HG02759 (cell line): ENCODE data around the gene LYPD5.

Source experiments
- ATAC-seq: cut with Tn5 transposase; IDR thresholded peaks from one replicate; pipeline ENCODE4 v1.9.1; 2021; ENCODE audit warnings: mild to moderate bottlenecking, moderate library complexity; ENCODE audit not compliant: unreplicated experiment

The LYPD5 gene

GRCh38 chr19:43754503-43755255 lies 47.6 kb downstream of the LYPD5 start, which contains the start of gene SMG9:
Gene SMG9, minus strand, starts transcription at chr19:43754962. Its CDS starts 4,221 bp downstream, at chr19:43750741.
- ATAC-seq: peak; percentile 67

GRCh38 chr19:43754253-43754502 lies 48.1 kb downstream of the LYPD5 start:
- no peak for ATAC-seq

- no peak for ATAC-seq
Observed at GRCh38 chr19:43752287-43752875, 49.9 kb downstream of the LYPD5 start.

DNA sequence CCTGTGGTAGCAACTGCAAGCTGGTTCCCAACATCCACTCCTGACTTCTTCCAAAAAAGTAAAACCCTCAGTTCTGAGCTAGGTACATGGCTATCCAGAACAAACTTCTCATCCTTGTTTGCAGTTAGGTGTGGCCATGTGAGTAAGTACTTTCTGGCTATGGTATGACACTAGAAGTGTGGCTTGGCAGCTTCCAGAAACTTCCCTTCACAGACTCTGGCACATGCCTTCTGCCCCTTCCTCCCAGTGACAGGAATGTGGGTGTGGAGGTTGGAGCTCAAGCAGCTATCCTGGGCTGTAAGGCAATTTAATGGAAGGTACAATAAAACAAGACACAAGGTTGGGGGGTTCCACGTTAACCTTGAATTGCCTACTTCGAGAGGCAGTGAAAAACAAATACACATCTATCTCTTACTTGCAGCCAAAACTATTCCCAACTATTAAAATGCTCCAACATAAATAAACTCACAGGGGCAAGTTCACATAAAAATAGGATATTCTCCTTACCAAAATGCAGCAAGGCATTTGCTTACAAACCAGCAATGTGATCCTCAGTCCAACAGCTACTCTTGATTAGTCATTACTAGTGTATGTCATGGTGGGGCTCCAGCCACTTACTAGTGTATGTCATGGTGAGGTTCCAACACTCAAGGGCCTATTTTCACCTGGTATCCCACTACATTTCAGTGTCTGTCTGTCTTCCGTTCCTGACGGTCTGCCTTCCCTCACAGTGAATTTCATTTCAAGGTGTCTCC lies 50.6 kb downstream of the LYPD5 start:
- ATAC-seq: no peak

DNA sequence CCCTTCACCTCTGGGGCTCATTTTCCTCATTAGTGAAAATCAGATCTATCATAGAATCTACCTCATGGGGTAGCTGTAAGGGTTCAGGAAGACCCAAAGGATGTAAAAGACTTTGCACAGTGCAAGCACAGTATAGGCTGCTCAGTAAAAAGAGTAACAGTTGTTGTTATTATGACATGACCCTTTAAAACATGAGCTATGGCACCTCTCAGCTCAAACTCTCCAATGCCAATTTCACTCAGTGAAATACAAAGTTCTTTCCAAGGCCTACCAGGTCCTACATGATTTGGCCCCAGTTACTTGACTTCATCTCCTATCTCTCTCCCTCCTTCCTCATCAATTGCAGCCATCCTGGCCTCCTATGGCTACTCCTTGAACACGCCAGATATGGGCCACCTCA lies 52.3 kb downstream of the LYPD5 start:
- no peak for ATAC-seq

DNA sequence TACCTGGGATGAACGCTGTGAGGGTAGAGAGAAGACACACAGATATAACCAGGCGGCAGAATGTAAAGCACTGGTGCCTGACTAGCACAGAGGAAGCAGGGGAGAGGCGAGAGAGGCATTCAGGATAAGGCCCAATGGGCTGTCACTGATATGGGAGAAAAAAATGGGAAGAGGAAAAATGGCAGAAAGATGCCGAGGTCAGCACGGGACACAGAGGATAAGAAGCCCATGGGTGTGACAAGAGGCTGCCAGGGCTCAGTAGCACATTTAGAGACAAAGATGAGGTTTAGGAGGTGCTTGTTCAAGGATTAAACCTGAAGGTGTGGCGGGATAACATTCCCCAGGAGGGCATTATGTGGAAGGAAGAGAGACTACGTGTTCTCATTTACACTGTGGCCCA lies 53.1 kb downstream of the LYPD5 start:
- no peak for ATAC-seq

DNA sequence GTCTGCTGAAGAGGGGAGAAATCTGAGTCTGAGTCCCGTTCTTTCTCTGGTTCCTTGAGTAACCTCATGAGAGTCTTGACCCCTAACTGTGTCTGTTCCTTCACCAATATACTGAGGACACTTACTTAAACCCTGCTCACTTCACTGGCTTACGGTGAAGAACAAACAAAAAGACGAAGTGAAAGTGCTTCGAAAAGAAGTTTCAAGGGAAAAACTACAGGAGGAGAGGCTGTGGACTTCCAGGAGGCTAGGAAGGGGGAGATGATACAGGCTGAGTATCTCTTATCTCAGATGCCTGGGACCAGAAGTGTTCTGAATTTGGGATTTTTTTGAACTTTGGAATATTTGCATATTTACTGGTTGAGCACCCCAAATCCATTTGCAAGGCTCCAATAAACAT lies 53.6 kb downstream of the LYPD5 start:
- no peak for ATAC-seq

DNA sequence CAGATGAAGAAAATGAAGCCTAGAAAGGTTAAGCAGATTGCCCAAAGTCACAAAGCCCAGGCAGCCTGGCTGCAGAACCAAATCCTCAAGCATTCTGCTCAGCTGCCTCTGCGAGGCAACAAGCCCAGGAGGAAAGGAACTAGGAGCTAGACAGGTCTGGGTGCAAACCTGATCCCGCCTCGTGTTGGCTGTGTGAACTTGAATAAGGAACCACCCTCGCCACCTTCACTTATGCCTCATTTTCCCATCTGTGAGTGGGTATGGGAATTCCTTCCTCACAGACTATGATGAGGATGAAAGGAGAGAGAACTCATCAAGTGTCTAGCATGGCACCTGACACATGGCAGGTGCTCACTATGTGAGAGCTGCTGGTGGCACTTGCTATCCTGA lies 54.0 kb downstream of the LYPD5 start:
- no peak for ATAC-seq

DNA sequence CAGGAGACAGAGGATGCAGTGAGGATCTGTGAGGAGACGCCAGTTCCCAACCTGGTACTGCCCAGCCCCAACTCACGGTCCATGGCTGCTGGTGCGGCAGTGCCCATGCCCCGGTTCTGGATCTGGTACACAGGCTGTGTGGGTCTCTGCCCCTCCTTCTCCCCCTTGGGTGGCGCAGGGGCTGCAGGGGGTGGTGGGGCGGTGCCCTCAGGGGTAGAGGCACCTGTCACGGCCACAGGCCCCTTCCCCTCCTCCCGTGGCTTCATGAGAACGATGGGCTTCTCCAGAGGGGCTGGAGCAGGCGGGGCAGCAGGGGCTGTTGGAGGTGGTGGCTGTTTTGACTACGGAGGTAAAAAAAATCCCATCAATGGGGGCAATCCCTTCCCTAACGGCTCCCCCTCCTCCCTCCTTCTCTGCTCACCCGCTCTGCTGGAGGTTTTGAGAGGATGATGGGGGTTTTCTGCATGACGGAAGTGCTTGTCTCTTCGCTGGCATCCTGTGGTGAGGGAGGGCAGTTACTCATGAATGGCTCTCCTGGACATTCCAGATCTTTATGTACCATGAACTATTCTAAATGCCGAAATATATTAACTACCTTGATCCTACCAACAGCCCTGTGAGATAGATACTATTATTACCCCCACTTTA lies 54.6 kb downstream of the LYPD5 start:
- no peak for ATAC-seq
